ENCODE results near the gene TJP2.

The TJP2 gene

DNA sequence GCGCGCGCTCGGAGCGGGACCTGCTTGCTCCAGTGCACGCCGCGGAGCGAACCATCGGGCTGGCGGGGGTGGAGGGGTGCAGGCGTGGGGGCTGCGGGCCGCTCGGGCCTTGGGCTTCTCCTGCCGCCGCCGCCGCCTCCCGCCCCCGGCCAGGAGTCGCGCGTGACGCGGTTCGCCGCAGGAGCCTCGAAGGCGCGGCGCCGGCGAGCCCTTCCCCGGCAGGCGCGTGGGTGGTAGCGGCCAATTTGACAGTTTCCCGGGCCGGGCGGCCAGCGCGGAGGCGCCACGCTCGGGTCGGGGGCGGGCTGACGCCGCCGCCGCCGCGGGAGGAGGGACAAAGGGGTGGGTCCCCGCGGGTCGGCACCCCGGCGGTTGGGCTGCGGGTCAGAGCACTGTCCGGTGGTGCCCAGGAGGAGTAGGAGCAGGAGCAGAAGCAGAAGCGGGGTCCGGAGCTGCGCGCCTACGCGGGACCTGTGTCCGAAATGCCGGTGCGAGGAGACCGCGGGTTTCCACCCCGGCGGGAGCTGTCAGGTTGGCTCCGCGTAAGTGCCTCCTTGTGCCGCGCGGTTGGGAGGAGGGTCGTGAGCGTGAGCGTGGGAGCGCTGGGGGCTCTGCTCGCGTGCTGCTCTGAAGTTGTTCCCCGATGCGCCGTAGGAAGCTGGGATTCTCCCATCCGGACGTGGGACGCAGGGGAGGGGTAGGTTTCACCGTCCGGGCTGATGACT is at the start of gene TJP2:
Gene TJP2 (plus strand): TSS at position 387 of the 725 bp plus-strand sequence. CDS start 96 bp downstream, at position 483.
- no peak for FAIRE-seq
- TF ChIP-seq, protein P1, sequence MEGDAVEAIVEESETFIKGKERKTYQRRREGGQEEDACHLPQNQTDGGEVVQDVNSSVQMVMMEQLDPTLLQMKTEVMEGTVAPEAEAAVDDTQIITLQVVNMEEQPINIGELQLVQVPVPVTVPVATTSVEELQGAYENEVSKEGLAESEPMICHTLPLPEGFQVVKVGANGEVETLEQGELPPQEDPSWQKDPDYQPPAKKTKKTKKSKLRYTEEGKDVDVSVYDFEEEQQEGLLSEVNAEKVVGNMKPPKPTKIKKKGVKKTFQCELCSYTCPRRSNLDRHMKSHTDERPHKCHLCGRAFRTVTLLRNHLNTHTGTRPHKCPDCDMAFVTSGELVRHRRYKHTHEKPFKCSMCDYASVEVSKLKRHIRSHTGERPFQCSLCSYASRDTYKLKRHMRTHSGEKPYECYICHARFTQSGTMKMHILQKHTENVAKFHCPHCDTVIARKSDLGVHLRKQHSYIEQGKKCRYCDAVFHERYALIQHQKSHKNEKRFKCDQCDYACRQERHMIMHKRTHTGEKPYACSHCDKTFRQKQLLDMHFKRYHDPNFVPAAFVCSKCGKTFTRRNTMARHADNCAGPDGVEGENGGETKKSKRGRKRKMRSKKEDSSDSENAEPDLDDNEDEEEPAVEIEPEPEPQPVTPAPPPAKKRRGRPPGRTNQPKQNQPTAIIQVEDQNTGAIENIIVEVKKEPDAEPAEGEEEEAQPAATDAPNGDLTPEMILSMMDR (IDR thresholded peaks at IDR 0.05; ENCODE audit: insufficient read depth, missing control alignments): no peak
- DNase-seq (ENCODE audit: insufficient read length, low spot score): no peak

DNA sequence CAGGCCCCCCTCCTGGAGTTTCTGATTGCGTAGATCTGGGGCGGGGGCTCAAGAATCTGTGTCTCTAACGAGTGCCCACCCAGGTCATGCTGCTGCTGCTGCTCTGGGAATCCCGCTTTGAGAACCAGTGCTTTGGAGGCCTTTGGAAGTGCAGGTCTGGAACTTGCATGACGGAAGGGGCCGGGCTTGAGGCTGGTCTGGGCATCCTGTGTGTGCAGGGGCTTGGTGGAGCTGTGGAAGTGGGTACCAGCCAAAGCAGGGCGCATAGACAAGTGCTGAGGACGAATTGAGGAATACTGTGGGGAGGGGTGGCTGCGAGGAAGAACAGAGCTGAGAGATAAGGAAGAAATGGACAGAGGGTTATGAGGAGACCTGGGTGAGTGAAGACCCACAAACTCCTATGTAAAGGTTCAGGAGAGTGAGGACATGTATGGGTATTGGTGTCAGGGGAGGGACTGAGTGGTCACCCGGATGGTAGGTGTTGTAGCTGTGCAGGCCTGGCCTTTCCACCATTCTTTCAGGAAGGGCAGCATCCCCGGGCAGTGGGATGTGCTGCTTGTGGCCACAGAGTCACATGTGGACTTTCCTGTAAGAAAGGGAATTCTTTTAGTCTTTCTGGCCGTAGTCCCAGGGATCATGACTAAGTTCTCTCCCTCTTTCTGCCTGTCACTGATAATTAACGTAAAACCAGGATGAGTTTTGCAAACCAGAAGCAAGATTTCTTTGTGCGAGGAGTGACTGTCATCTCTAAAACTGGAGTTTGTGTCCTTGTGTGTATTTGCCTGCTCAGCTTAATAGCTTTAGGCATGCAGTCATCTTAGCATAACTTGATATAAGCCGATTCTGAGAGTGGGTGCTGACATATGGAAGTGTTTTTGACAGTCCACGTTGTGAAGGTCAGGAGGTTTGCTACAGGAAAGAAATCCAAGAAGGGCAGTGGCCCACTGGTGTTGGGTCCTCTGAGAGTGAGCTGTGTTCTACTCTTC is 43.3 kb upstream of the TJP2 start:
- DNase-seq (ENCODE audit: insufficient read length, low spot score) (no peak), FAIRE-seq (peak; percentile 32)
- TF ChIP-seq, protein P1 (IDR thresholded peaks at IDR 0.05; ENCODE audit: insufficient read depth, missing control alignments): no peak

DNA sequence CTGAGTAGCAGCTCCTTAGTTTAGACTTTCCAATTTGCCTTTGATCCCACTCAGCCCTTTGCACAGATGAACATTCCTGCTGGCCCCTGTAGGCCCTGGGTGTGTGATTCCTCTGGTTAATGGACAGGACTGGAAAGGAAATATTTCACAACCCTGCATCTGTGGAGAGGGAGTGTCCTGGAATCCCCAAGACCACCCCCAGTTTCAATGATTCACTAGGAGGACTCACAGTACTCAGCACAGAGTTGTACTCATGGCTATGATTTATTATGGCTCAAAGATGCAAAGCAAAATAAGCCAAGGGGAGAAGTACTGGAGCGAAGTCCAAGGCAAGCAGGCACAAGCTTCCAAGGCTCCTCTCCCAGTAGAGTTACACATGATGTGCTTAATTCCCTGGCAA is 42.4 kb upstream of the TJP2 start:
- FAIRE-seq (no peak), DNase-seq (ENCODE audit: insufficient read length, low spot score) (no peak)
- TF ChIP-seq, protein P1 (IDR thresholded peaks at IDR 0.05; ENCODE audit: insufficient read depth, missing control alignments): no peak

DNA sequence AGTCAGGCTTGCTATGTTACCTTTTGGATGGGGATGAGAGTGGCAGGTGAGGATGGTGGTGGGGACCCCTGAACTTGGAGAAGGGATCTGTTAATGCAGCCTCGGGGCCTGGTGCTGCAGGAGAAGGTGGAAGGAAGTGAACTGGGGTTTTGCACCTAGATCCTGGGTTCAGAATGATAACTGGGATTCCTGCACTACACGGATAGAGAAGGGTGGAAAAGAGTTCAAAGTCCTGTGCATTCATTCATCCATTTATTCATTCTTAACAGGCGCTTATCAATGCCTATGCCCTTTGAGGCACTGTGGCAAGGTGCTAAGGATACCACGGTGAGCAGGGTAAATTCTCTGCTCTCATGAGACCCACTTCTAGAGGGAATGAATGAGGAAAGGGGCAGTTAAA is 41.7 kb upstream of the TJP2 start:
- FAIRE-seq (no peak), DNase-seq (ENCODE audit: insufficient read length, low spot score) (no peak)
- TF ChIP-seq, protein P1 (IDR thresholded peaks at IDR 0.05; ENCODE audit: insufficient read depth, missing control alignments): no peak

DNA sequence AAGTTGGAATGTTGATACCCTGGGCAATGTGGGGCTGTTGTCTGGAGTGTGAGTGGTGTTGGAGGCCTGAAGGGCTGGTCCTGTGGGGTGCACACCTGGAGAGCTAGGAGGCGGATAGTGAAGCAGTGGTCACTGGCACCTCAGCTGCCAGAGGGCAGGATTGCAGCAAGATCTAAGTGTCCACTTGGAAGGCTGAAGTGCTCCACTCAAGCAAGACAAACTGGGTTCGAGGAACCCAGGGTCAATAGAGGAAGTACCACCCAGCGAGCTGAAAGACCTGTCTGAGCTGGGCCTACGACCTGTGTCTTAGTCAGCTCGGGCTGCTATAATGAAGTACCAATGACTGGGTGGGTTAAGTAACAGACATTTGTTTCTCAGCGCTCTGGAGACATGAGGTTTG is 39.7 kb upstream of the TJP2 start:
- TF ChIP-seq, protein P1 (IDR thresholded peaks at IDR 0.05; ENCODE audit: insufficient read depth, missing control alignments): no peak
- DNase-seq (ENCODE audit: insufficient read length, low spot score) (no peak), FAIRE-seq (no peak)

DNA sequence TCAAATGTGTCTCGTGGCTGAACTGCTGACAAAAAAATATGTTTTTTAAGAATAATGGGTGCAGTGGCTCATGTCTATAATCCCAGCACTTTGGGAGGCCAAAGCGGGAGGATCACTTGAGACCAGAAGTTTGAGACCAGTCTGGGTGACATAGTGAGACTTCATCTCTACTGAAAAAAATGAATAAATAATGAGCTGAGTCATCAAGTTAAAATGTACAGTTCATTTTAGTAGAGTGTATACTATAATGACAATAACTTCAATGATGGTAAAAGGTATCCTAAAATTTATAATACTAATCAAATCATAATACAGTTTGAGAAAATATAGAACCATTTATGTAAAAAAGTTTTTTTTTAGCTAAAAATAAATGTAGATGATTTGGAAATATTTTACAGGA is 37.9 kb upstream of the TJP2 start:
- TF ChIP-seq, protein P1 (IDR thresholded peaks at IDR 0.05; ENCODE audit: insufficient read depth, missing control alignments): no peak

More for the DNA sequence above, 37.9 kb upstream of the TJP2 start:
- DNase-seq (ENCODE audit: insufficient read length, low spot score): no peak
- FAIRE-seq: no peak

Data from D721Med (cell line).